Common myeloid progenitor, CD34-positive (primary cell): Measurements from ENCODE around the gene SCD5.

Experiments
- CTCF ChIA-PET: fragments of 350-600 bp; sonication (Branson Sonifier 250); formaldehyde crosslinking; loops from one replicate; lab custom pipeline; 2021; ENCODE audit warnings: antibody characterized with exemption; lab: Charles Lee
- POLR2A ChIA-PET: fragments of 350-600 bp; sonication (Branson Sonifier 250); formaldehyde crosslinking; loops from one replicate; lab custom pipeline; 2021; ENCODE audit warnings: antibody characterized with exemption; lab: Charles Lee
- DNase-seq, 3 donors: peaks; one replicate each; pipeline versions ENCODE4 v3.0.0 to v3.0.0-alpha.2; 2013
- H3K27ac ChIP-seq, 2 experiments: 1 replicate in 1 of 2; 2 replicates in 1 of 2; pipeline ENCODE4 v1.7.0; 2013; ENCODE audit warnings: inconsistent platforms in 2 of 2, low read length in 2 of 2, mild to moderate bottlenecking in 2 of 2, low read depth in 1 of 2, moderate library complexity in 1 of 2; ENCODE audit not compliant: severe bottlenecking in 2 of 2, insufficient read depth in 1 of 2, poor library complexity in 1 of 2
- H3K27me3 ChIP-seq, 5 experiments: replicated peaks in 2 of 5; 1 replicate in 3 of 5; 2 replicates in 2 of 5; pipeline versions ENCODE4 v1.6.1 to v1.7.0; 2013; ENCODE audit warnings: low read length in 4 of 5, mild to moderate bottlenecking in 2 of 5, moderate library complexity in 2 of 5, inconsistent platforms in 1 of 5; ENCODE audit not compliant: insufficient read depth in 5 of 5, control insufficient read depth in 4 of 5
- H3K36me3 ChIP-seq, 4 experiments: 1 replicate in 2 of 4; 2 replicates in 2 of 4; pipeline versions ENCODE4 v1.6.1 to v1.7.0; 2013; ENCODE audit warnings: low read length in 3 of 4, control low read depth in 1 of 4, mild to moderate bottlenecking in 1 of 4; ENCODE audit not compliant: control insufficient read depth in 4 of 4, insufficient read depth in 4 of 4
- H3K4me1 ChIP-seq, 4 experiments: 1 replicate in 3 of 4; 2 replicates in 1 of 4; pipeline versions ENCODE4 v1.6.1 to v1.7.1; 2013; ENCODE audit warnings: low read length in 3 of 4, mild to moderate bottlenecking in 3 of 4, control low read depth in 1 of 4, inconsistent platforms in 1 of 4, moderate library complexity in 1 of 4; ENCODE audit not compliant: control insufficient read depth in 4 of 4, insufficient read depth in 4 of 4; ENCODE audit errors: control extremely low read depth in 1 of 4
- H3K4me3 ChIP-seq, 7 experiments: 1 replicate in 4 of 7; 2 replicates in 3 of 7; pipeline versions ENCODE4 v1.5.1 to v1.7.0; 2013; ENCODE audit warnings: mild to moderate bottlenecking in 7 of 7, low read length in 6 of 7, moderate library complexity in 6 of 7, inconsistent platforms in 2 of 7, low read depth in 2 of 7, control low read depth in 1 of 7; ENCODE audit not compliant: insufficient read depth in 4 of 7, control insufficient read depth in 1 of 7; ENCODE audit errors: extremely low read depth in 1 of 7
- H3K9me3 ChIP-seq, 5 experiments: 1 replicate in 4 of 5; 2 replicates in 1 of 5; pipeline versions ENCODE4 v1.6.1 to v1.7.1; 2013; ENCODE audit warnings: low read length in 4 of 5, mild to moderate bottlenecking in 2 of 5, inconsistent platforms in 1 of 5, low read depth in 1 of 5, moderate library complexity in 1 of 5; ENCODE audit not compliant: control insufficient read depth in 4 of 5, insufficient read depth in 2 of 5; ENCODE audit errors: control extremely low read depth in 1 of 5
- WGBS: methylation state at CpG from one replicate; pipeline ENCODE4 v1.1.5; 2013; ENCODE audit not compliant: insufficient coverage; 5-methylcytosine and 5-hydroxymethylcytosine counted together

SCD5 gene

GRCh38 chr4:82799006-82799881, 648 bp upstream of the SCD5 start:
- Histone ChIP-seq H3K4me1 (peaks cover 0 to 34% (median 28%) of the 10 kb centered on the region in 4 experiments), H3K4me3 (peak overlapping the region; percentile 41 to 84 (median 73)), H3K36me3 (peaks cover 0 to 4% (median 0%) of the 10 kb centered on the region in 4 experiments), H3K27ac (peak overlapping the region in 1 of 2 experiments; percentile 14), H3K9me3 (peaks cover 0 to 3% (median 0%) of the 10 kb centered on the region in 5 experiments), H3K27me3 (peaks cover 0 to 17% (median 0%) of the 10 kb centered on the region in 5 experiments)
- ChIA-PET POLR2A (interaction anchor here (0.6 to 1.3 kb wide), 3 partner anchors 19 to 520 kb away, joined by 3 to 5 read pairs (median 4); no protein-coding TSS in a partner anchor), CTCF (interaction anchor here (0.7 to 1.4 kb wide), 10 partner anchors 9 to 359 kb away, joined by 3 to 9 read pairs (median 3); no protein-coding TSS in a partner anchor)
- WGBS = 1% methylated on average over 24 of the region's 25 CpGs
- DNase-seq = peak in 2 of 3 donors; percentile 70 to 79

- CTCF ChIA-PET = interaction anchor here (1.2 to 2.7 kb wide), 3 partner anchors 12 to 59 kb away, joined by 4 to 11 read pairs (median 9); no protein-coding TSS in a partner anchor
- Histone ChIP-seq H3K36me3 (peaks cover 0 to 4% (median 0%) of the 10 kb centered on the region in 4 experiments), H3K27me3 (peaks cover 0 to 19% (median 0%) of the 10 kb centered on the region in 5 experiments), H3K4me3 (peak overlapping the region; percentile 11 to 84 (median 73)), H3K4me1 (peaks cover 0 to 28% (median 27%) of the 10 kb centered on the region in 4 experiments), H3K27ac (no peak overlapping the region), H3K9me3 (peaks cover 0 to under 1% (median 0%) of the 10 kb centered on the region in 5 experiments)
- POLR2A ChIA-PET = no interaction called here
- DNase-seq = peak in 2 of 3 donors; percentile 49 to 67
- WGBS = 10% methylated on average over 19 of the region's 47 CpGs
Observed at GRCh38 chr4:82797405-82798111, 1.0 kb downstream of the SCD5 start.

GRCh38 chr4:82797040-82797404, 1.6 kb downstream of the SCD5 start:
- peak in 1 of 3 donors; percentile 28 for DNase-seq
- 73% methylated on average over 6 of the region's 6 CpGs for WGBS
- H3K36me3 ChIP-seq = peaks cover 0 to 4% (median 0%) of the 10 kb centered on the region in 4 experiments
- H3K4me1 ChIP-seq = peaks cover 0 to 28% (median 27%) of the 10 kb centered on the region in 4 experiments
- H3K9me3 ChIP-seq = no peaks in the 10 kb centered on the region
- ChIA-PET POLR2A (no interaction called here), CTCF (interaction anchor here (1.6 to 2.7 kb wide), 3 partner anchors 12 to 58 kb away, joined by 4 to 11 read pairs (median 5); no protein-coding TSS in a partner anchor)
- no peak overlapping the region for H3K27ac ChIP-seq
- peak overlapping the region in 4 of 7 experiments; percentile 63 to 84 (median 80) for H3K4me3 ChIP-seq
- H3K27me3 ChIP-seq = peaks cover 0 to 19% (median 0%) of the 10 kb centered on the region in 5 experiments

GRCh38 chr4:82792912-82793649, 5.5 kb downstream of the SCD5 start:
- Histone ChIP-seq H3K36me3 (peaks cover 0 to 4% (median 0%) of the 10 kb centered on the region in 4 experiments), H3K9me3 (no peaks in the 10 kb centered on the region), H3K4me3 (no peak overlapping the region), H3K27ac (no peak overlapping the region), H3K4me1 (peaks cover 0 to 9% (median 9%) of the 10 kb centered on the region in 4 experiments), H3K27me3 (peaks cover 0 to 13% (median 0%) of the 10 kb centered on the region in 5 experiments)
- DNase-seq = no peak
- ChIA-PET POLR2A (no interaction called here), CTCF (interaction anchor here (1.2 kb wide), 1 partner anchor 8 kb away, joined by 3 read pairs; no protein-coding TSS in a partner anchor)
- 89% methylated on average over 4 of the region's 6 CpGs for whole genome bisulfite sequencing

- Histone ChIP-seq H3K27me3 (peaks cover 0 to 5% (median 0%) of the 10 kb centered on the region in 5 experiments), H3K9me3 (no peaks in the 10 kb centered on the region), H3K4me1 (peaks cover 0 to 1% (median under 1%) of the 10 kb centered on the region in 4 experiments), H3K27ac (no peak overlapping the region), H3K36me3 (peaks cover 0 to 4% (median 0%) of the 10 kb centered on the region in 4 experiments), H3K4me3 (no peak overlapping the region)
- WGBS = 100% methylated on average over 4 of the region's 6 CpGs
- ChIA-PET POLR2A (interaction anchor here (0.7 kb wide), 1 partner anchor 19 kb away, joined by 3 read pairs; no protein-coding TSS in a partner anchor), CTCF (no interaction called here)
- DNase-seq = no peak
Observed at GRCh38 chr4:82791179-82791578, 7.4 kb downstream of the SCD5 start.

GRCh38 chr4:82790060-82790660, 8.4 kb downstream of the SCD5 start:
- peaks cover 0 to 12% (median 5%) of the 10 kb centered on the region in 4 experiments for H3K4me1 ChIP-seq
- POLR2A ChIA-PET = interaction anchor here (0.7 kb wide), 1 partner anchor 18 kb away, joined by 3 read pairs; no protein-coding TSS in a partner anchor

More at GRCh38 chr4:82790060-82790660, 8.4 kb downstream of the SCD5 start:
- 99% methylated on average over 6 of the region's 8 CpGs for WGBS
- DNase-seq = no peak
- H3K9me3 ChIP-seq = no peaks in the 10 kb centered on the region
- H3K27me3 ChIP-seq = peaks cover 0 to 4% (median 0%) of the 10 kb centered on the region in 5 experiments
- CTCF ChIA-PET = interaction anchor here (0.7 to 1.1 kb wide), 2 partner anchors 14 to 221 kb away, joined by 3 read pairs; no protein-coding TSS in a partner anchor
- no peak overlapping the region for H3K27ac ChIP-seq
- no peak overlapping the region for H3K4me3 ChIP-seq
- peaks cover 0 to 3% (median 0%) of the 10 kb centered on the region in 4 experiments for H3K36me3 ChIP-seq
